Right lobe of liver (tissue), 4 donors: ENCODE results near the gene C3orf18.

Experiments used
- CTCF ChIP-seq, 4 donors: fragments of 200-600 bp in 3 of 4; fragments of 450-650 bp in 1 of 4; IDR thresholded peaks; one replicate each; pipeline versions ENCODE4 v1.5.1 to v1.8.0; 2016 to 2022; ENCODE audit warnings: antibody characterized with exemption in 4 of 4, mild to moderate bottlenecking in 2 of 4
- POLR2A ChIP-seq: fragments of 450-650 bp; IDR thresholded peaks from one replicate; pipeline ENCODE4 v1.6.1; 2017; ENCODE audit warnings: antibody characterized with exemption, mild to moderate bottlenecking
- donor health status: DM: no; HTN: no; CAD: no.
- donor health status: DM: no; HTN: no; CAD: no.
- donor health status: DM: no; HTN: yes; CAD: no.

- no peak for TF ChIP-seq POLR2A
- no peak for TF ChIP-seq CTCF (IDR thresholded peaks at IDR 0.05)
These were observed 16.4 kb downstream of the C3orf18 start for GRCh38 chr3:50551054-50551659.
